ENCODE results near the gene XYLB.

DNA sequence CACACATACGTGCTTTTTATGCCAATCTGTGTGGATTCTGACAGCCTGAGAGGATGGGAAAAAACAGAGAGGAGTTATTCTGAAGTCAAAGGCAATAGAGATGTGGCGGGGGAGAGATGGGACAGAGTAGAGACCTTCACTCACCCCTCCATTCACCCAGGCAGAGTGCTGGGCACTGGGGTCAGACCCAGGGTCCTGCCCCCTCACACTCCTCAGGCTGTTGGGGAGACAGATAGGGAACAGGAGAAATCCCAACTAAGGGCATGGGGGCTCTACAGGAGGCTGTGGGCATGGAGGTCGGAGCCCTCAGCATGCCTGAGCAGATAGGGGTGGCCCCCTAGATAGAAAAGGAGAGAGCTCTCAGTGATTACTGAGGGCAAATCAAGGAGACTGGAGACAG, 34.2 kb upstream of the XYLB start:
- TF ChIP-seq, protein P1, sequence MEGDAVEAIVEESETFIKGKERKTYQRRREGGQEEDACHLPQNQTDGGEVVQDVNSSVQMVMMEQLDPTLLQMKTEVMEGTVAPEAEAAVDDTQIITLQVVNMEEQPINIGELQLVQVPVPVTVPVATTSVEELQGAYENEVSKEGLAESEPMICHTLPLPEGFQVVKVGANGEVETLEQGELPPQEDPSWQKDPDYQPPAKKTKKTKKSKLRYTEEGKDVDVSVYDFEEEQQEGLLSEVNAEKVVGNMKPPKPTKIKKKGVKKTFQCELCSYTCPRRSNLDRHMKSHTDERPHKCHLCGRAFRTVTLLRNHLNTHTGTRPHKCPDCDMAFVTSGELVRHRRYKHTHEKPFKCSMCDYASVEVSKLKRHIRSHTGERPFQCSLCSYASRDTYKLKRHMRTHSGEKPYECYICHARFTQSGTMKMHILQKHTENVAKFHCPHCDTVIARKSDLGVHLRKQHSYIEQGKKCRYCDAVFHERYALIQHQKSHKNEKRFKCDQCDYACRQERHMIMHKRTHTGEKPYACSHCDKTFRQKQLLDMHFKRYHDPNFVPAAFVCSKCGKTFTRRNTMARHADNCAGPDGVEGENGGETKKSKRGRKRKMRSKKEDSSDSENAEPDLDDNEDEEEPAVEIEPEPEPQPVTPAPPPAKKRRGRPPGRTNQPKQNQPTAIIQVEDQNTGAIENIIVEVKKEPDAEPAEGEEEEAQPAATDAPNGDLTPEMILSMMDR (conservative IDR thresholded peaks at IDR 0.05 in 1 of 2, IDR thresholded peaks at IDR 0.05 in 1 of 2; ENCODE audit: extremely low read depth in 1 of 2, insufficient read depth in 1 of 2, low read depth in 1 of 2, low read length in 2 of 2) = no peak
- TF ChIP-seq EZH2 (IDR thresholded peaks at IDR 0.05; ENCODE audit: borderline replicate concordance, low read length) = no peak
